IMR-90 (cell line): Measurements from ENCODE around the gene FBXL16. TPM values are rescaled to one million over a fixed set of nuclear protein-coding genes. Genes with fewer than 3 reads are reported as not detected.

Experiments
- ATAC-seq: fragments of 200-7000 bp; cut with Tn5 transposase; 2 replicates; pipeline ENCODE4 v1.9.1; 2020; ENCODE audit warnings: low read depth, mild to moderate bottlenecking, moderate library complexity
- BruUV-seq: library from RNA; stranded (reverse); fragments of 400-500 nt; replicated peaks from 2 replicates; lab custom pipeline; 2021; lab: Mats Ljungman, UMichigan
- CTCF ChIA-PET: fragments of 300-600 bp; formaldehyde crosslinking; extraction: SDS; loops from one replicate; lab custom pipeline; 2021; ENCODE audit warnings: antibody characterized with exemption; lab: Yijun Ruan, JAX
- POLR2A ChIA-PET: fragments of 300-600 bp; sonication (Branson Sonifier 250); formaldehyde crosslinking; loops from one replicate; lab custom pipeline; 2022; ENCODE audit warnings: antibody characterized with exemption; ENCODE audit not compliant: unreplicated experiment; lab: Charles Lee
- DNase-seq: peaks from one replicate; pipeline ENCODE4 v3.0.0; 2013
- H2AFZ ChIP-seq: replicated peaks from 2 replicates; pipeline ENCODE3; 2013; ENCODE audit warnings: low read length, mild to moderate bottlenecking; ENCODE audit not compliant: poor library complexity
- H2AK5ac ChIP-seq: 2 replicates; pipeline ENCODE4 v1.6.1; 2013; ENCODE audit warnings: low read depth, low read length, inconsistent platforms
- H2AK9ac ChIP-seq: replicated peaks from 2 replicates; pipeline ENCODE3; 2013; ENCODE audit warnings: mild to moderate bottlenecking, low read depth, low read length, moderate library complexity; ENCODE audit not compliant: poor library complexity
- H2BK120ac ChIP-seq: 2 replicates; pipeline ENCODE4 v1.6.1; 2013; ENCODE audit warnings: low read depth, low read length, inconsistent platforms
- H2BK15ac ChIP-seq: 3 replicates; pipeline ENCODE4 v1.6.1; 2013; ENCODE audit warnings: low read depth, low read length, inconsistent platforms
- H2BK20ac ChIP-seq: 2 replicates; pipeline ENCODE4 v1.6.1; 2013; ENCODE audit warnings: low read depth, mild to moderate bottlenecking, inconsistent platforms, low read length, moderate library complexity
- H2BK5ac ChIP-seq: 2 replicates; pipeline ENCODE4 v1.6.1; 2013; ENCODE audit warnings: mild to moderate bottlenecking, low read depth, low read length, inconsistent platforms; ENCODE audit not compliant: poor library complexity, severe bottlenecking
- H3K14ac ChIP-seq: replicated peaks from 2 replicates; pipeline ENCODE4 v1.6.1; 2013; ENCODE audit warnings: low read depth, low read length, inconsistent platforms
- H3K18ac ChIP-seq: 2 replicates; pipeline ENCODE4 v1.6.1; 2013; ENCODE audit warnings: low read depth, low read length, control low read depth
- H3K23ac ChIP-seq: 2 replicates; pipeline ENCODE4 v1.6.1; 2013; ENCODE audit warnings: low read depth, low read length, inconsistent platforms
- H3K27ac ChIP-seq: 2 replicates; pipeline ENCODE4 v1.5.1; 2013; ENCODE audit warnings: mild to moderate bottlenecking, control low read depth, low read length; ENCODE audit not compliant: insufficient read depth
- H3K27me3 ChIP-seq: 2 replicates; pipeline ENCODE4 v1.6.1; 2013; ENCODE audit warnings: low read length; ENCODE audit not compliant: control insufficient read depth, insufficient read depth
- H3K36me3 ChIP-seq: 2 replicates; pipeline ENCODE4 v1.6.1; 2013; ENCODE audit warnings: low read length, mixed read lengths; ENCODE audit not compliant: control insufficient read depth, insufficient read depth
- H3K4ac ChIP-seq: 2 replicates; pipeline ENCODE4 v1.6.1; 2013; ENCODE audit warnings: low read depth, low read length, inconsistent platforms
- H3K4me1 ChIP-seq: 2 replicates; pipeline ENCODE4 v1.6.1; 2013; ENCODE audit warnings: low read length, mixed read lengths; ENCODE audit not compliant: control insufficient read depth, insufficient read depth
- H3K4me2 ChIP-seq: 2 replicates; pipeline ENCODE4 v1.6.1; 2013; ENCODE audit warnings: low read depth, mild to moderate bottlenecking, control low read depth, low read length, moderate library complexity
- H3K4me3 ChIP-seq: 2 replicates; pipeline ENCODE4 v1.5.1; 2013; ENCODE audit warnings: low read depth, mild to moderate bottlenecking, control low read depth, low read length, moderate library complexity; ENCODE audit not compliant: insufficient read depth
- H3K56ac ChIP-seq: 2 replicates; pipeline ENCODE4 v1.6.1; 2013; ENCODE audit warnings: low read length, inconsistent platforms; ENCODE audit not compliant: insufficient read depth; ENCODE audit errors: extremely low read depth
- H3K79me1 ChIP-seq, 2 experiments: 2 replicates each; pipeline ENCODE4 v1.6.1; 2013; ENCODE audit warnings: low read length in 2 of 2, inconsistent platforms in 1 of 2, low read depth in 1 of 2
- H3K9ac ChIP-seq: 2 replicates; pipeline ENCODE4 v1.6.1; 2013; ENCODE audit warnings: low read depth, low read length, control low read depth
- H3K9me1 ChIP-seq: 2 replicates; pipeline ENCODE4 v1.6.1; 2013; ENCODE audit warnings: low read length, inconsistent platforms; ENCODE audit not compliant: insufficient read depth
- H3K9me3 ChIP-seq: 2 replicates; pipeline ENCODE4 v1.6.1; 2013; ENCODE audit warnings: low read length; ENCODE audit not compliant: control insufficient read depth, insufficient read depth
- H4K20me1 ChIP-seq: 2 replicates; pipeline ENCODE4 v1.6.1; 2013; ENCODE audit warnings: low read length, inconsistent platforms; ENCODE audit not compliant: insufficient read depth
- H4K5ac ChIP-seq: 2 replicates; pipeline ENCODE4 v1.6.1; 2013; ENCODE audit warnings: mild to moderate bottlenecking, low read depth, low read length, control low read depth
- H4K8ac ChIP-seq, 2 experiments: 2 replicates each; pipeline ENCODE4 v1.6.1; 2013; ENCODE audit warnings: low read depth in 2 of 2, low read length in 2 of 2, control low read depth in 1 of 2, inconsistent platforms in 1 of 2
- H4K91ac ChIP-seq: 2 replicates; pipeline ENCODE4 v1.6.1; 2013; ENCODE audit warnings: low read depth, low read length, inconsistent platforms; ENCODE audit not compliant: insufficient read depth
- BHLHE40 ChIP-seq: fragments of 150-350 bp; IDR thresholded peaks from 2 replicates; pipeline ENCODE4 v1.6.1; 2016; ENCODE audit warnings: mild to moderate bottlenecking, low read depth, low read length
- CEBPB ChIP-seq: IDR thresholded peaks from 2 replicates; pipeline ENCODE4 v1.6.1; 2012; ENCODE audit warnings: low read depth, low read length, improper control_type of control experiment
- CHD1 ChIP-seq: IDR thresholded peaks from 2 replicates; pipeline ENCODE4 v1.6.1; 2012; ENCODE audit warnings: low read depth, low read length, improper control_type of control experiment
- FOS ChIP-seq: fragments of 150-350 bp; IDR thresholded peaks from 2 replicates; pipeline ENCODE4 v1.6.1; 2016; ENCODE audit warnings: low read depth, low read length
- MAFK ChIP-seq: IDR thresholded peaks from 2 replicates; pipeline ENCODE4 v1.6.1; 2012; ENCODE audit warnings: low read depth, low read length, improper control_type of control experiment
- MAZ ChIP-seq: IDR thresholded peaks from 2 replicates; pipeline ENCODE4 v1.6.1; 2012; ENCODE audit warnings: low read depth, mild to moderate bottlenecking, low read length, improper control_type of control experiment, moderate library complexity, borderline replicate concordance
- MXI1 ChIP-seq: IDR thresholded peaks from 2 replicates; pipeline ENCODE4 v1.6.1; 2012; ENCODE audit warnings: low read depth, mild to moderate bottlenecking, low read length, moderate library complexity, borderline replicate concordance
- NFE2L2 ChIP-seq: fragments of 150-350 bp; IDR thresholded peaks from 2 replicates; pipeline ENCODE4 v1.6.1; 2016; ENCODE audit warnings: low read depth, mild to moderate bottlenecking, low read length
- POLR2A ChIP-seq: IDR thresholded peaks from 2 replicates; pipeline ENCODE4 v1.6.1; 2012; ENCODE audit warnings: mild to moderate bottlenecking, low read depth, low read length
- RAD21 ChIP-seq: IDR thresholded peaks from 2 replicates; pipeline ENCODE4 v1.6.1; 2012; ENCODE audit warnings: low read length, improper control_type of control experiment
- RCOR1 ChIP-seq: IDR thresholded peaks from 2 replicates; pipeline ENCODE4 v1.6.1; 2012; ENCODE audit warnings: mild to moderate bottlenecking, low read length, improper control_type of control experiment; ENCODE audit not compliant: insufficient replicate concordance
- RFX5 ChIP-seq: IDR thresholded peaks from 2 replicates; pipeline ENCODE4 v1.8.0; 2012; ENCODE audit warnings: low read depth, mild to moderate bottlenecking, low read length, moderate library complexity
- SMC3 ChIP-seq: fragments of 150-350 bp; IDR thresholded peaks from 2 replicates; pipeline ENCODE4 v1.6.1; 2016; ENCODE audit warnings: low read depth, mild to moderate bottlenecking, antibody characterized with exemption, low read length, moderate library complexity
- WGBS, 2 experiments: methylation state at CpG; one replicate each; pipeline versions ENCODE4 v1.1.5 to v1.1.7; 2013; ENCODE audit warnings: missing lambda C conversion rate in 2 of 2; ENCODE audit not compliant: insufficient read length in 1 of 2; ENCODE audit errors: extremely low coverage in 2 of 2; 5-methylcytosine and 5-hydroxymethylcytosine counted together
- dilution Hi-C: fragments of 300-500 bp; cut with HindIII; formaldehyde crosslinking; loops from one replicate; pipeline ENCODE4 v1.14.3; 2018; ENCODE audit warnings: low sequenced_read_pairs; ENCODE audit not compliant: unreplicated experiment
- in situ Hi-C: fragments of 300-500 bp; cut with MboI; formaldehyde crosslinking; loops from 3 replicates; pipeline ENCODE4 v1.14.3; 2019; ENCODE audit warnings: low sequenced_read_pairs, inconsistent platforms, mixed read lengths
- intact Hi-C: fragments of 100-400 bp; cut with micrococcal nuclease; formaldehyde crosslinking; loops from 2 replicates; pipeline ENCODE4 v1.10.0; 2022
- polyA plus RNA-seq, 3 experiments: library from polyadenylated mRNA; depleted of rRNA; stranded (reverse); fragments of >200 nt; gene quantifications; 2 replicates each; pipeline ENCODE4 v1.2.3, GENCODE V29; 2012; ENCODE audit warnings: low replicate concordance in 1 of 3
- total RNA-seq: library from RNA; depleted of rRNA; stranded (reverse); fragments of >200 nt; gene quantifications from 2 replicates; pipeline ENCODE4 v1.2.3, GENCODE V29; 2012
- TF ChIP-seq, protein P1 (sequence below): fragments of 150-350 bp; IDR thresholded peaks from 2 replicates; pipeline ENCODE4 v1.6.1; 2017; ENCODE audit warnings: mild to moderate bottlenecking, antibody characterized with exemption, low read length, low read depth
- TF ChIP-seq, protein P2 (sequence below): conservative IDR thresholded peaks from 2 replicates; pipeline ENCODE4 v1.5.1; 2012; ENCODE audit warnings: mild to moderate bottlenecking, low read depth, low read length, improper control_type of control experiment
- TF ChIP-seq, protein P3 (sequence below): fragments of 150-350 bp; IDR thresholded peaks from 2 replicates; pipeline ENCODE4 v1.6.1; 2016; ENCODE audit warnings: low read depth, mild to moderate bottlenecking, low read length, moderate library complexity, borderline replicate concordance

The FBXL16 gene
- total and polyA plus RNA-seq, 2 of the 4 experiments (the other 2 are of a cell fraction), result 0.18 to 2.2 TPM

DNA sequence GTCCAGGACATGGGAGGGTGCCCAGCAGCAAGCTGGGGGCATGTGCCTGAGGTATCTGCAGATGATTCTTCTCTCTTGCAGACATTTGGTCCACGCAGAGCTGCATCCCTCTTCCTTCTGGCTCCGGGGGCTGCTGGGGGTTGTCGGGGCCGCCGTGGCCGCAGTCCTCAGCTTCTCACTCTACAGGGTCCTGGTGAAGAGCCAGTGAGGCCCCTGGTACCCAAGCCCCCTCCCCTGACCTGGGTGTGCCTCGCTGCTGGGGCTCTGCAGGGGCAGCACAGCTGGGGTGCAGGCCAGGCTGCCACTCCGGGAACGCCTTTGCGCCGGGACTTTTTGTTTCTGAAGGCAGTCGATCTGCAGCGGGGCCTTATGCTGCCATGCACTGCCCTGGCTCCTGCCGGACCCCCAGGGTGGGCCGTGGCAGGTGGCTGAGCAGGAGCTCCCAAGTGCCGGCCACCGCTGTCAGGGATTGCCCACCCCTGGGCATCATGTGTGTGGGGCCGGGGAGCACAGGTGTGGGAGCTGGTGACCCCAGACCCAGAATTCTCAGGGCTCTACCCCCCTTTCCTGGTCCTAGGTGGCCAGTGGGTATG, 32.1 kb downstream of the FBXL16 start:
- Histone ChIP-seq H3K4me3 (no peak overlapping the region), H3K9ac (no peak overlapping the region), H3K9me3 (no peaks in the 10 kb centered on the region), H3K56ac (no peak overlapping the region), H4K91ac (no peak overlapping the region), H3K4ac (no peak overlapping the region), H3K14ac (no peak overlapping the region), H4K20me1 (peaks cover 26% of the 10 kb centered on the region), H3K27me3 (no peaks in the 10 kb centered on the region), H3K27ac (no peak overlapping the region), H3K4me2 (no peak overlapping the region), H3K4me1 (peaks cover 14% of the 10 kb centered on the region), H2BK5ac (peak overlapping the region; percentile 1), H4K5ac (no peak overlapping the region), H2BK15ac (no peak overlapping the region), H3K23ac (no peak overlapping the region), H2AK9ac (no peak overlapping the region), H3K18ac (no peak overlapping the region), H2AK5ac (no peak overlapping the region), H4K8ac (no peak overlapping the region), H3K79me1 (peaks cover 0 to 36% of the 10 kb centered on the region in 2 experiments; a peak in 1 of 4 replicates), H3K9me1 (no peaks in the 10 kb centered on the region; the same call in 1 of the 2 replicates), H3K36me3 (peaks cover 47% of the 10 kb centered on the region), H2BK20ac (no peak overlapping the region), H2BK120ac (no peak overlapping the region), H2AFZ (no peak overlapping the region)
- ATAC-seq (no peak), DNase-seq (no peak)
- TF ChIP-seq, protein P1, sequence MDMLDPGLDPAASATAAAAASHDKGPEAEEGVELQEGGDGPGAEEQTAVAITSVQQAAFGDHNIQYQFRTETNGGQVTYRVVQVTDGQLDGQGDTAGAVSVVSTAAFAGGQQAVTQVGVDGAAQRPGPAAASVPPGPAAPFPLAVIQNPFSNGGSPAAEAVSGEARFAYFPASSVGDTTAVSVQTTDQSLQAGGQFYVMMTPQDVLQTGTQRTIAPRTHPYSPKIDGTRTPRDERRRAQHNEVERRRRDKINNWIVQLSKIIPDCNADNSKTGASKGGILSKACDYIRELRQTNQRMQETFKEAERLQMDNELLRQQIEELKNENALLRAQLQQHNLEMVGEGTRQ, result no peak
- TF ChIP-seq RFX5 (no peak), SMC3 (no peak), CHD1 (no peak), RAD21 (no peak), POLR2A (no peak), FOS (no peak), RCOR1 (no peak), NFE2L2 (no peak), MXI1 (no peak), BHLHE40 (no peak), MAZ (no peak), MAFK (no peak), CEBPB (no peak)
- TF ChIP-seq, protein P2, sequence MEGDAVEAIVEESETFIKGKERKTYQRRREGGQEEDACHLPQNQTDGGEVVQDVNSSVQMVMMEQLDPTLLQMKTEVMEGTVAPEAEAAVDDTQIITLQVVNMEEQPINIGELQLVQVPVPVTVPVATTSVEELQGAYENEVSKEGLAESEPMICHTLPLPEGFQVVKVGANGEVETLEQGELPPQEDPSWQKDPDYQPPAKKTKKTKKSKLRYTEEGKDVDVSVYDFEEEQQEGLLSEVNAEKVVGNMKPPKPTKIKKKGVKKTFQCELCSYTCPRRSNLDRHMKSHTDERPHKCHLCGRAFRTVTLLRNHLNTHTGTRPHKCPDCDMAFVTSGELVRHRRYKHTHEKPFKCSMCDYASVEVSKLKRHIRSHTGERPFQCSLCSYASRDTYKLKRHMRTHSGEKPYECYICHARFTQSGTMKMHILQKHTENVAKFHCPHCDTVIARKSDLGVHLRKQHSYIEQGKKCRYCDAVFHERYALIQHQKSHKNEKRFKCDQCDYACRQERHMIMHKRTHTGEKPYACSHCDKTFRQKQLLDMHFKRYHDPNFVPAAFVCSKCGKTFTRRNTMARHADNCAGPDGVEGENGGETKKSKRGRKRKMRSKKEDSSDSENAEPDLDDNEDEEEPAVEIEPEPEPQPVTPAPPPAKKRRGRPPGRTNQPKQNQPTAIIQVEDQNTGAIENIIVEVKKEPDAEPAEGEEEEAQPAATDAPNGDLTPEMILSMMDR, result no peak
- TF ChIP-seq, protein P3, sequence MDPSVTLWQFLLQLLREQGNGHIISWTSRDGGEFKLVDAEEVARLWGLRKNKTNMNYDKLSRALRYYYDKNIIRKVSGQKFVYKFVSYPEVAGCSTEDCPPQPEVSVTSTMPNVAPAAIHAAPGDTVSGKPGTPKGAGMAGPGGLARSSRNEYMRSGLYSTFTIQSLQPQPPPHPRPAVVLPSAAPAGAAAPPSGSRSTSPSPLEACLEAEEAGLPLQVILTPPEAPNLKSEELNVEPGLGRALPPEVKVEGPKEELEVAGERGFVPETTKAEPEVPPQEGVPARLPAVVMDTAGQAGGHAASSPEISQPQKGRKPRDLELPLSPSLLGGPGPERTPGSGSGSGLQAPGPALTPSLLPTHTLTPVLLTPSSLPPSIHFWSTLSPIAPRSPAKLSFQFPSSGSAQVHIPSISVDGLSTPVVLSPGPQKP, result no peak
- intact Hi-C loops (no loop called here), in situ Hi-C loops (no loop called here), dilution Hi-C loops (no loop called here)
- POLR2A ChIA-PET, result no interaction called here
- WGBS, 2 experiments, result 90% methylated on average over 10 of the region's 18 CpGs; no CpG with 5 or more reads in 1 of the 2 experiments
- CTCF ChIA-PET, result no interaction called here
- no TSS peak for BruUV-seq
